Subcutaneous adipose tissue (tissue), 4 donors: ENCODE results near the gene MMP14. TPM values are rescaled to one million over a fixed set of nuclear protein-coding genes. Genes with fewer than 3 reads are reported as not detected.

Experiments used
- total RNA-seq, 4 donors: library from RNA; depleted of rRNA; stranded (reverse); fragments of >200 nt; gene quantifications; one replicate each; pipeline ENCODE4 v1.1.0, GENCODE V29; 2016
- TF ChIP-seq, protein P1 (sequence below): fragments of 450-650 bp; IDR thresholded peaks from one replicate; pipeline ENCODE4 v1.5.1; 2016; ENCODE audit warnings: low read depth, mild to moderate bottlenecking, control low read depth, antibody characterized with exemption, moderate library complexity

Gene MMP14
- total RNA-seq, 4 donors from 2014 or later: 134 to 284 (median 217) TPM

DNA sequence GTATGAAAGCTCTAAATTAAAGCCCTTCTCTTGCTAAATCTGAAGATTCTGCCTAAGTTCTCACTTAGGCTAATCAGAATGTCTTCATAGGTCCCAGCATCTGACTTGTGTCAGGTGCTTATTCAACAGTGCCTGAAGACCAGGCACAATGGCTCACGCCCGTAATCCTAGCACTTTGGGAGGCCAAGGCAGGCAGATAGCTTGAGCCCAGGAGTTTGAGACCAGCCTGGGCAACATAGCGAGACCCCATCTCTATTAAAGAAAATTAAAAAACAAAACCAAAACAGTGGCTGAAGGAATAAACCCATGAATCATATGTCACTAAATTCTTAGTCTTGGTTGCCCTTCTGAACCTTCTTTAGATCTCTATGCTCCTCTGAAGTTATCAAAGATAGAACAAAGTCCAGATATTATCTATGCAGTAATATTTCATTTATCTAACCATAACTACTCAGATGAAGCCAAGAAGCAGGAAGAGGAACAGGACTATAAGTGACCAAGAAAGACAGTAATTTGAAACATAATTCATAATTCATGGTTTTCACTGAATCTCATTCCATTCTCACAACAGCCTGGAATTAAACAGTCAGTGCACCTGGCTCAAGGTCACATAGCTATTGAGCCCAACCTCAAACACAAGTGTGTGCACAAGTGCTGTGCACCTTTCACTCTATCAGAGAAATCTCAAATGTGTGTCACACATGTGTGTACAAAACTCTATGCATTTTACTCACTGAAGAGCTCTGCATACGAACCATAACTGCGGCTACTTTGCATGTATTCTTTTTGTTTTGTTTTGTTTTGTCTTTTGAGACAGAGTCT, 27.8 kb upstream of the MMP14 start:
- TF ChIP-seq, protein P1, sequence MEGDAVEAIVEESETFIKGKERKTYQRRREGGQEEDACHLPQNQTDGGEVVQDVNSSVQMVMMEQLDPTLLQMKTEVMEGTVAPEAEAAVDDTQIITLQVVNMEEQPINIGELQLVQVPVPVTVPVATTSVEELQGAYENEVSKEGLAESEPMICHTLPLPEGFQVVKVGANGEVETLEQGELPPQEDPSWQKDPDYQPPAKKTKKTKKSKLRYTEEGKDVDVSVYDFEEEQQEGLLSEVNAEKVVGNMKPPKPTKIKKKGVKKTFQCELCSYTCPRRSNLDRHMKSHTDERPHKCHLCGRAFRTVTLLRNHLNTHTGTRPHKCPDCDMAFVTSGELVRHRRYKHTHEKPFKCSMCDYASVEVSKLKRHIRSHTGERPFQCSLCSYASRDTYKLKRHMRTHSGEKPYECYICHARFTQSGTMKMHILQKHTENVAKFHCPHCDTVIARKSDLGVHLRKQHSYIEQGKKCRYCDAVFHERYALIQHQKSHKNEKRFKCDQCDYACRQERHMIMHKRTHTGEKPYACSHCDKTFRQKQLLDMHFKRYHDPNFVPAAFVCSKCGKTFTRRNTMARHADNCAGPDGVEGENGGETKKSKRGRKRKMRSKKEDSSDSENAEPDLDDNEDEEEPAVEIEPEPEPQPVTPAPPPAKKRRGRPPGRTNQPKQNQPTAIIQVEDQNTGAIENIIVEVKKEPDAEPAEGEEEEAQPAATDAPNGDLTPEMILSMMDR: no peak

- TF ChIP-seq, protein P1: no peak
These were observed 24.7 kb upstream of the MMP14 start for GRCh38 chr14:22811722-22812121.

- TF ChIP-seq, protein P1: no peak
These were observed 23.6 kb upstream of the MMP14 start for GRCh38 chr14:22812744-22813143.

DNA sequence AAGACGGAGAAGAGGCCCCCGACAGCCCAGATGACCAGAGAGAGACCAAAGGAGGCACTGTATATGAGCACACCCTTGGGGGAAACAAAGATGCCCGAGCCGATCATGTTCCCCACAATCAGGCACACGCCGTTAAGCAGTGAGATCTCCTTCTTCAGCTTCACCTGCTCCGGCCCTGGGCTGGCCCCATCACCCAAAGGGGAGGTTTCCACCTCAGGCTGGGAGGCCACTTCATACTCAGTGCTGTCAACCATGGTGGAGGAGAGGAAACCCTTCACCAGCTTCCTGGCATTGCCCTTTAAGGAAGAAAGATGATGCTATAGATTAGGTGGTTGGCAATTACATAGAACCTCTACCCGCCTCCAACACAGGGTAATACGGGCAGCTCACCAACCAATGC, 23.2 kb upstream of the MMP14 start:
- TF ChIP-seq, protein P1: no peak

DNA sequence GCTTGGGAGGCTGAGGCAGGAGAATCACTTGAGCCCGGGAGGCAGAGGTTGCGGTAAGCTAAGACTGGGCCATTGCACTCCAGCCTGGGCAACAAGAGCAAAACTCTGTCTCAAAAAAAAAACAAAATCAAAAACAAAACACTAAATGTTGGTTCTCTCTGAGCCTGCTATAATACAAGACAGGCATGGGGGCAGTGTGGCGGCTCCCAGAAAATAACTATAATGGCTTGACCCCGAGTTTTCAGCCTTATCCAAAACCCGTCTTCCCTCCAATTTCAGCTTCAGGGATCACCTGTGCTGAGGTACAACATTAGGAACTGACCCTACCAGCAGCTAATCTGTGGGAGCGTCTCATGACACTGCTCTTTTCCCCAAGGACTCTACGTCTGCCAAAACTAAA, 22.0 kb upstream of the MMP14 start:
- TF ChIP-seq, protein P1: no peak

DNA sequence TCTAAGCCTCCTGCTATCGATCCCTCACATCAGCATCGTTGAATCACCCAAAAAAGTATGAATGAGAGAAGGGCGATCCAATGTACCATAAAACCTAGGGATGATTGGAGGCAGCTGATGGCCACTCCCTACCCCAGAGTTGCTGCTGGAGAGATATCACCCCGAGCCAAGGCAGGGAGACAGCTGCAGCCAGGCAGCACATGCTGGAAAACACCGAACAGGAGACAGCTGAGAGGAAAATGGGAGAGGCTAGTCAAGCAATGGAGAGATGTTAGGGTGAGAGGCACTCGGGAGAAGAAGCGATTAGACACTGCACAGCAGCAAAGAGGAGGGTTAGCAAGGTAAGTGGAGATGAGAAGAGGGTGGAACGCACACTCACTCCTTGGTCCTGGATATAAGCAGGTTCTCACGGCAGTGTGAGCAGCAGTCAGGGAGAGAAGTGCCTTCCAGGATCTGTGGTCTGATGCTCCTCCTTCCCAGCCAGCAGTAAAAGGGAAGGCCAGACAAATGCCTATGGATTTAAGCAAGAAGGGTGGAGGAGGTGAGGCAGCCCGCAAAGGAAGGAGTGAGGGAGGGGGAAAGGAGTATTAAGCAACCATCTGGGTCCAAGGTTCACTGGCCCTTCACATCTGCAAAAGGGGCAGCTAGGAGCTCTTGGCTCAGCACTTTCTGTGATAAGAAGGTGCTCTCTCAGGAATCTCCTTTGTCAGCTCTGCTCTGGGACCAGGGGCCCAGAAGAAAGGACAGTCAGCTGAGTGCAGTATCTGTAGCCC, 21.3 kb upstream of the MMP14 start, which contains the start of gene SLC7A7:
Gene SLC7A7, minus strand, starts transcription at position 495 of the 773 bp plus-strand sequence. CDS start 2,037 bp downstream, outside the sequence.
- TF ChIP-seq, protein P1: no peak
